SK-N-DZ (cell line): ENCODE data around the gene RAC2.

Experiments used
- DNase-seq: peaks from one replicate; pipeline ENCODE4 v3.0.0-alpha.2; 2015; ENCODE audit warnings: low spot score

The RAC2 gene

DNA sequence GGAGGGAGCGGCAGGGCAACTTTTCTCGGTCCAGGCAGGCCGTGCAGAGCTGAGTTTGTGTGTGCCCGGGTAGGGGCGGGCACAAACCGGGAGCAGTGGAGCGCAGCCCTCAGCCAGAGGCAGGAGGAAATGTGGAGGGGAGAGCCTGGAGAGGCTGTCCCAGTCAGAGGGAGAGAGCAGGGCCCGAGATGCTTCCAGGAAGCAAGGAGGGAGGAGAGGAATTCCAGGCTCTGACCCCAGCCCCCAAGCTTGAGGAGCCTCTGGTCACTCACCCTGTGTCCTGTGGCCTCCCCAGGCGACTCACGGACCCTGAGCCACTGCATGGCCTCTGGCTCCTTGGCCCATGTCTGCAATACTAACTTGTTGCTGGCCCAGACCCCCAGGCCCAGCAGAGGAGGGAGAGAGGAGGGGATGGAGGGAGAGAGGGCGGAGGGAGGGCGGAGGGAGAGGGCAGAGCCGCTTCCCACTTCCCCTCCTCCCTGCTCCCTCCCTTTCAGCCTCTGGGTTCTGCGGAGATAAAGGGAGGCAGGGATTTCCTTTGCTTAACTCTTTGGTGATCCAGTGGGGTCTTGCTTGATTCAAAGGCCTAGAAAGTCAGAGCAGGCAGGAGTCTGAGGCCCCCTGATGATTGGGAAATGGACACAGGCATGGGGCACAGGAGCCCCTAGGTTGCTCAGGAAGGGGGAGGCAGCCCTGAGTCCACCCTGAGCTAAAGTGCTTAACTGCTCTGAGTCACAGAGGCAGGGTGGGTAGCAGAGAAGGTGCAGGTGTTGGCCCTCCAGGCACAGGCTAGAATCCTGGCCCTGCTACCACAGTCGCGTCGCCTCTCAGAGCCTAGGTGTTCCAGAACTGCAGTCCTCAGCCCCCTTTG is 55.9 kb downstream of the RAC2 start, which contains the start of gene C1QTNF6:
C1QTNF6 (minus strand) TSS at position 357 of the 871 bp plus-strand sequence; CDS start at position 323, 34 bp downstream.
- DNase-seq, result no peak

DNA sequence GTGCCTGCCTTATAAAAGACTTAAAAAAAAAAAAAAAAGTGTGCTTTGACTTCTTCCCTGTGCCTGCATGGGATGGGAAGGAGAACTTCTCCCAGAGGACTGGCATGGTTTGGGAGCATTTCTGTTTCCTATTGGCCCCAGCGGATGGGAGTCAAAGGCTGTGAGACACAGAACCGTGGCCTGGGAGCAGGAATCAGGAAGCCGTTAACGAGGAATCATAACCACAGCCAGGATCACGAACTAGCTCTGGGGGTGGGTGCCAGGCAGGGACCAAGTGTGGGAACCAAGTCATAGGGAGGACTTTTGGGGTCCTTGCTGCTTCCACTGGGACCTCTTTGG is 56.5 kb downstream of the RAC2 start:
- no peak for DNase-seq

DNA sequence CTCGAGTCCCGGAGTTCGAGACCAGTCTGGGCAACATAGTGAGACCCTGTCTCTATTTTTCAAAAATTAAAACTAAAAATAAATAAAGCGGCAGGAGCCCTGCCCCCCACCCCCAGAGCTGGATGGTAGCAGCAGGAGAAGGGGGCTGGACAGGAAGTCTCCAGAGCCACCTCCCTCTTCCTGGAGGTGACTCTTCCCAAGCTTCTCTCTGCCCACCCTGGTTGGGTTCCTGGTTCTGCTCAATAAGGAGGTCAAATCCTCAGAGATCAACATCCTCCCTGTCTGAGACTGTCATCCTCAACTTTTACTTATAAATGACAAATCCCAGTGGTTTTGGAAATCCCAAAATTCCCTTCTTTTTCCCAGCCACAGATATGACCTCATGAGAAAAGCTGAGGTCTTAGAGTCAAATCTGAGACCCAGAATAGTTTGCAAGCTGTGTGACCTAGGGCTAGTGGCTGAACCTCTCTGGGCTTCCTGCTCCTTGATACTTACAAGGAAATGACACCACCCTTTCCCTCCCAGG is 57.0 kb downstream of the RAC2 start:
- DNase-seq, result no peak

DNA sequence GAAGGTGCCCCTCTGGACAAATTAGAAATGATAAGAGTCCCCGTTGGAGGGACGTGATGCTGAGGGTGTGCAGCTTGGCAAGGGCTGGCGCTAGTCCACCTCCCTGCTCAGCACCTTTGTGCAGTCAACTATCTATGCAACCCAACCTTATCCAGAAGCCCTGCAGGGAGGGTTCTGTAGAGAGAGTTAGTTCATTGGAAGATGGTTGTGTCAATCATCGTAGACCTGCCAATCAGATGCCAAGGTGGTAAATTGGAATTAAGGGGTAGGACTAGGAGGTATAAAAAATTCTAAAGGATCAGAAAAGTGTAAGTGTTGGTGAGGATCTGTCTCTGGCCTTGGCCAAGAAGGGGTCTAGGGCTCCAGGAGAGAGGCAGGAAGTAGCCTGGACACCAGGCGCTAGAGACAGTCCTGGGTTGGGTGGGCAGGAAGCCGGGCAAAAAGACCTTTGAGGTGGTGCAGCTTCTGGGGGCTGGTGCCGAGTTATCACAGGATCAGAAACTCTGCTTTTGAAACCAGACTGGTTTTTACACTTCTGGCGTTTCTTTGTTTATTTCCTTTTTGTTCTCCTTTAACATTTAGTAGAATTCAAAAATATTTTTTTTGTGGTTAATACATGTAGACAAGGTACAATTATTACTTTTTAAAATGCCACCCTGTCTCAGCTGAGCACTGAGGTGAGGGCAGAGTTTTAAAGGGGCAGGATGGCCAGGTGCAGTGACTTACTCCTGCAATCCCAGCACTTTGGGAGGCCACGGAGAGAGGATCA is 57.7 kb downstream of the RAC2 start:
- peak; percentile 33 for DNase-seq

DNA sequence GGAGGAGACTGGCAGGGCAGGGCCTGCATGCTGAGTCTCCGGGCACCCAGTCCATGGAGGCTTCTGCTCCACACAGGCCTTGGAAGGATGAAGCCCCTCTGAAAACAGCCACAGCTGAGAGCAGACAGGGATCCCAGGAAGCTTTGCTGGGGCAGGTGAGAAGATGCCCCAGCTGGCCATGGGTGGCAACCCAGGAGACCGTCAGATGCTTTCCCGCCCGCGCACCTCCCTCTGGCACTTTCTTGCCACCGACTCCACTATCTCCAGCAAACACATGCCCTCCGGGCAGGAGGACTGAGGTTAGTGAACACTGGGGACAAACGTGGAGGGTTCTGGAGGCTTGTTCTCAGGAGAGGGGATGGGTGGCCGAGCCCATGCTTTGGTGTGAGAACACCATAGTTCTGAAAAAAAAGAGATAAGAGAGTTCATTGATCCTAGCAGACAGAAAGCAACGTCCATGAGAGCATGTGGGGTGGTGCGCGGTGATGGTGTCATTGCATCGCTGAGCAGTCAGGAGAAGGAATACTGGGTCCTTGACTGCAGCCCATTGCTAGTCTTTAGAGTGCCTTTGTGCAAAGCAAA is 58.3 kb downstream of the RAC2 start:
- no peak for DNase-seq

DNA sequence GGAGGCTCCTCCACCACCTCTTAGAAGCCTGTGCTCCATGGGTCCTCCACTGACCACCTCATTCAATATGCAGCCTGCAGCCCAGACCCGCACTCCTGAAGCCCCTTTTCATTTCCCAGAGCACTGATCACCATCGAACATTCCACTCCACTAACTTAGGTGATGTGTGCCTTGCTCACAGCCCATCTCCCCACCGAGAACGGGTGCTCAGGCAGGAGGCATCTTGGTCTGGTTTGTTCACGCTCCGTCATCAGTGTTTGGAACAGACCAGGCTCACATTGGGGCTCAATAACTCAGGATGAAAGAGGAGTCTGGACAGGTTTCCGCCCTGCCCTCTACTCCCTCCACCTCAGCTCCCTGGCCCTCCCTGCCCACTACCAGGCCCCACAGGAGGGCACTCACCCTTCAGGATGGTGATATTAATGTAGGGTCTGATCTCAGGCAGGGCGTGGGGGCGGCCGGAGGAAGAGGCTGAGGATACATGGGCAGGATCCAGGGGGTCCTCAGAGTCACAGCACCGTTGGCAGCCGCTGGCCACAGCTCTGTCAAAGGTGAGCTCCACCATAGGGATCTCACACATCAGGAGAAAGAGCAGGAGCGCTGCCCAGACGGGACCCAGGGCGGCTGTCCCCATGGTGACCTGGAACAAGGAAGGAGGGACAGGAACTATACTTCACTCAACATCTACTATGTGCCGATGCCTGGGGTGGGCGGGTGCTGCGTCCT is 59.1 kb downstream of the RAC2 start:
- DNase-seq, result no peak

DNA sequence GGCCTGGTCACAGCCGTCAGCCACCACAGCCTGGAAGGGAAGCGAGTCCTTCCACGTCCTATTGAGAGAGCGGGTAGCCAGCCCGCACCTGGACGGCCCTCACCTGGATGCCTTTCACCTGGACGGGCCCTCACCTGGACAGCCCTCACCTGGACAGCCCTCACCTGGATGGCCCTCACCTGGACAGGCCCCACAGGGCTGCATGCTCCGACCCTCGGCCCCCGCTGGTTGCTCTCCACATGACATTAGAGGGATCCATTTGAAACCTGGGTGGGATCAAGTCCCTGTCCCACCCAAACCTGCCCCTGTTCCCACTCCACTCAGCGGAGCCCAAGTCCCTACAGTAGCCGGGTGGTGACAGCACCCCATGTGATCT is 59.7 kb downstream of the RAC2 start:
- no peak for DNase-seq

DNA sequence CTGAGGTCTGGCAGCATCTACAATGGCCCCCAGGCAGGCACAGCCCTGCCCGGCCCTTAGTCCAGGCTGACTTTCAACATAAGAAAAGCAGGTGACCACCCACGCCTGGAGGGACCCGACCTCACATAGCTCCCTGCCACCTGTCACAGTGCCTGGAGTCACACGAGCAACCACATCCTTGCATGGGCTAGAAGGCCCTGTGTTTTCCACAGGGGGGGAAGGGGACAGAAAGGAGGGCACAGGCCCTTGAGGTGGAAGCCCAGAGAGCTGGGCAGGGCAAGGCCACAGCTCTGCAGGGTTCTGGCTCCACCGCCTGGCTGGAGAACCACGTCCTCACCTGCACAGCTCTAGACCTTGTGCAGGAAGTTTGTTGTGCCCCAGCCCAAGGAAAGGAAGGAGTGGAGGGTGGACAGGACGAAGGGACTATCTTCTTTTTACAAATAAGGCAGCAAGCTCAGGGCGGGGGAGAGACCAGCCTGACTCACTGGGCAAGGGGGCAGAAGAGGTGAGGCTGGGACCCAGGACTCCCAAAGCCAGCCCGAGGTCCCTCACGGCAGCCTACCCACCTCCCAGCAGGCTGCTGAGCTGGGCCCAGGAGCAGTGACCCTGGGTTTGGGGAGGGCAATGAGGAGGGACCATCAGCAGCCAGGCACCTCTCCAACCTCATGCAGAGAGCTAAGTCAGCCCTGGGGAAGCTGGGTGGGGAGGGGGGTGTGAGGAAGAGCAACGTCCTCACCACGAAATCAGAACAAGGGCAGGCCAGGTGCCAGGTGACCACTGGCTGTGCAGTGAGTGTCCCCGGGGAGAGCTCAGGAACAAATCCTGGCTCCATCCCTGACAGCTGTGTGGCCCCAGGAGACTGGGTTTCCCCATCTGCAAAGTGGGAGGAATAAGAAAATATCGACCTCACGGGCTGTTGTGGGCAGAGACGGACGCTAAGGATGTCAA is 60.4 kb downstream of the RAC2 start:
- no peak for DNase-seq

DNA sequence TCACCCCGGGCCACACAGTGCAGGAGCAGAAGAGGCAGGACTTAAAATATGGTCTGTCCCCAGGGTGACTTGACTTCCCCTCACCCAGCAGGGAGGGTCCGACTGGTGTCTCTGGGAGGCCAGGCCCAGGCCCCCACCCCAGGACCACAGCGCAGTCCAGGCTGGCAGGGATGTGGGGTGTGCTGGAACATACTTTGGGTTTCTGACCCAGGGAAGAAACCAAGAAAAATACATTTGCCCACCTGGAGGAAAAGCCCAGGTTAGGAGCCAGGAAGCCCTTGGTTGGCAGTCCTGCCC is 61.2 kb downstream of the RAC2 start:
- no peak for DNase-seq

DNA sequence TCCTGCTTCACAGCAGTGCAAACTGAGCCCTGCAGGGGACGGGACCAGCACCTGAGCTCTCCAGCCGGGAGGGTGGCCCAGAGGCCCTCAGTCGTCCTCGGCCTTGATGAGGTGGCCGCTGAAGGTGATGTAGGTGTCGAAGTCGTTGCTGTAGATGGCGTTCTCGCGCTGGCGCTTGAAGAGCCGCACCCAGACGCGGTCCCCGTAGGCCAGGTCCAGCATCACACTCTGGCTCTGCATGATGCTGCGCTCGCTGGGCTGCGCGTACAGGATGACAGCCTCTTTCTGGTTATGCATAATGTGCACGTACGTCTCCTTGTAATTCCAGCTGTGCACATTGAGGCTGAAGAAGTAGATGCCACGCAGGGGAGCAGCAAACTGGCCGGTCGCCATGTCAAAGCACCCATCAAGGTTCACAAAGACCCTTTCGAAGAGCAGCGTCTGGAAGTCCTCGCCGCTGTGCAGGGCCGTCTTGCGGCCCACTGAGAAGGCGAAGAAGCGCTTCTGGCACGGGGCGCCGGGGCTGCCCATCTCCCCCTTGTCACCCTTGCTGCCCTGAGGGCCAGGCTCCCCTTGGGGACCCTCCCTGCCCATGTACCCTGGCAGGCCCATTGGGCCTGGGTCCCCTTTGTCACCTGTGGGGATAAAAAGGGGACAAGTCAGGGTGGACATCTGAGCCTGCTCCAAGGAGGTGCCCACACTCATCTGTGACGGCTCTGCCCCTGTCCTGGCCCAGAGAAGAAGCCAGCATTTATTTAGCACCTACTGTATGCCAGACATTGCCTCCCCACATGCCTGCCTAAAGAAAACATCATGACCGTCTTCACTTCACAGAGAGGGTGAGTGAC is 61.7 kb downstream of the RAC2 start:
- no peak for DNase-seq

DNA sequence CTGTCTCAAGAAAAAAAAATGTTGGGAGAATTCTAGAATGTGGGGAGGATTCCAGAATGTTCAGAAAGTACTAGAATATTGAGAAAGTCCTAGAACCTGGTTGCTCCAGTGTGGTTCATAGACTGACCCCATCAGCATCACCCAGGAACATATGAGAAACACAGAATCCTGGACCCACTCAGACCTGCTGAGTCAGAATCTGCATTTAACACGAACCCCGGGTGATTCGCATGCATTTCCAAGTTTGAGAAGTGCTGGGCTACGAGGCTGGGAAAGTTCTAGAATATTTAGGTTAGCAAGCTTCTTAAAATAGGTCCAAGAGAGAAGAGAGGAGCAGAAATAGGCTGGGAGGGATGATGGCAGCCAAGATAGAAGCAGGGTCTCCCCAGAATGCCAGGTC is 62.4 kb downstream of the RAC2 start:
- no peak for DNase-seq

DNA sequence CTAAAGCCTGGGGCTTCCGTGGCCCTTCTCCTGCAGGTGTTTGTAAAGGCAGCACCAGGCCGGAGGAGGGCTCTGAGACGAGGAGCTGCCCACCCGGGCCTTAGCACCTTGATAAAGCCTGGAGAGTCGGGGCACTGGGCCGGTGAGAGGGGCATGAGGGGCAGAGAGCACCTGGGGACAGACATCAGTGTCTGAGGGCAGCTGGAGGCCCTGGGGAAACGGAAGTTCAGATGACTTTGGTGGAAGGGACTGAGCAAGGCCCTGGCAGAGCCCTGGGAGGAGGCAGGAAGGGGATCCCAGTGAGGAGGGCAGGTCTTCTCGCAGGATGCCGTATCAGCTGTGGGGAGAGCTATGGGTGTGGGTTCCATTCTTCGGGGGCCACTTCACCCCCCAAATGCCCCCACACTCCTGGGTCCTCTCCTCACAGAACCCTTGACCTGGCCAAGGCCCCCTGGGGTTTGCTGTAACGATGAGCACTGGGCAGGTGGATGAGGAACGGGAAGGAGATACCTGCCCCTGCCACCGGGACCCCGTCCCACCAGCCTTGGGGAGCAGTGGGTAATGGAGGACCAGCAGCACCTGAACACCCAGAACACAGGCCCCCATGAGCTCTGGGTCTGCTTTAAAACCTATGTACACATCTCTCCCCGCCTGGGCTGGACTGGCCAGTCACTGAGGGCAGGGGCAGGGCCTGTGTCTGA is 63.4 kb downstream of the RAC2 start:
- no peak for DNase-seq

DNA sequence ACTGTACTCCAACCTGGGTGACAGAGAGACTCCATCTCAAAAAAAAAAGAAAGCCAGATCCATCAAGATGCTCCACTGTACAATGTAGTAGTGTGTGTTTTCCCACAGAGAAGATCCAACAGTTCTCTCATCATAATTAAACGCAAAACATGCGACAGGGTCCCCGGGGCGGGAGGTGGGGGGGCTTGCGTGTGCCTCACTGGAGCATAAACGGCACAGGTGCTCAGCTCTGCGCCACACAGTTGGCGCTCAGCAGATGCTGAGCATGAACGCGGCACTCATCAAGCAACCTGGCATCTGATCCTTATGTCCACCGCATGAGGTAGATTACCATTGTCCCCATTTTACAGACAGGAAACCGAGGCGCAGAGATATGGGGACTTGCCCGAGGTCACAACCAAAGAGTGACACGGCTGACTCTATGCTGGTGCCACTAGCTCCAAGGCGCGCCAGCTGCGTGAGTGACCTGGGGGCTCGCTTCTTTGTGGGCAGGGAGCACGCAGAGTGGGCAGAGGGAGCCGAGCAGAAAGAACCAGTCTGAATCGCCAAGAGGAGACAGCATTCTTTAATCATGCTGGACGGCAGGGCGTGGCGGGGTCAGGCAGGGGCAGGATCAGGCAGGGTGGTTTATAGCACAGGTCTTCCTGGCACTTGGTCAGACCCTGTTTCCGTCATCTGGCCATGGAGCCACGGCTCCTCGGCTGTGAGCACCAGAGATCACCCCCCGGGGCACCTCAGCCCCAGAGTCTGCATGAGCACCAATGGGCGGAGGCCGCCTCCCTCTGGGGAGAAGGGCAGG is 64.2 kb downstream of the RAC2 start:
- DNase-seq, result no peak

DNA sequence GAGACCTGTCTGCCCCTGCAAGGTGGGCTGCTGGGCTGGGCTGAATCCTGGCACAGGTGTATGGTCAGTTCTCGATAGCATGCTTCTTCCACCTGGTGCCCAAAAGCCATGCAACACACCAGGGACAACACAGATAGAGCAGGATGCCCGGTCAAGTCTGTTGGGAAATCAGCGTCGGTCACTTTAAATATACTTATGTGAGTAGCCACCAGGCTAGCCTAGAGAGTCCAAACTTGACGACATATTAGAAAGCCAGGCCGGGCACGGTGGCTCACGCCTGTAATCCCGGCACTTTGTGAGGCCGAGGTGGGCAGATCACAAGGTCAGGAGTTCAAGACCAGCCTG is 65.0 kb downstream of the RAC2 start:
- DNase-seq, result no peak

DNA sequence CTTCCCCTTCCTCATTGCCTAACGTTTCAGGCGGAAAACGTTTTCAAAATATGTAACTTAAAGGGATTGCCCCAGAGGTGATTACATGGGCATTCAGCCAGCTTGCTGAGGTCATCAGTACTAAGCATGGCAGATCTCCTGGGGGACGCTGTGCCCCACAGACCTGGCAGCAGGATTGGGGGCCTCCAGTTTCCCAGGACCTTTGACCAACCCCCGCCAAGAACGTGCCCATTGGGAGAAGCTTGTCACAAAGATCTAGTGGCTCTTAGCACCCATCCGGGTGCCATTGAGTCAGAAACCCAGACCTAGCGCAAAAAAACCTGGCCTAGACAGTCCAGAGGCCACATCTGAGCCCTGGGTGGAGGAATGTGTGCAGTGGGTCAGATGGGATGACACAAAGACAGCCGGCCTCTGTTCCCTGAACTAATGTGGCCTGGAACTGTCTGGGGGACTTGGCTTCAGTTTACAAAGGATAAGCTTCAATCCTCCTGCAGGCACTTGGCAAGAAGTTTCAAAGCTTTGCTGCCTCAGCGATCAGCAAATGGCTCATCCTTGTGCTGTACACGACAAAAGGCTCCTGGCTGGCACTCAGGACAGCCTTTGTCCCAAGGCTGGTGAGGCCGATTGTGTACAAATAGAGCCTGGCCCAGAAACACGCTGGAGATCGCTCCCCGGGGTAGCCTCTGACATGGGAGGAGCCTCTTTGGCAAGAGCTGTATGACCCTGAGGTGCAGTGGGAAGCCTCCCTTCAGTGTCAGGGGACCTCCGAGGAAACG is 65.5 kb downstream of the RAC2 start:
- no peak for DNase-seq

DNA sequence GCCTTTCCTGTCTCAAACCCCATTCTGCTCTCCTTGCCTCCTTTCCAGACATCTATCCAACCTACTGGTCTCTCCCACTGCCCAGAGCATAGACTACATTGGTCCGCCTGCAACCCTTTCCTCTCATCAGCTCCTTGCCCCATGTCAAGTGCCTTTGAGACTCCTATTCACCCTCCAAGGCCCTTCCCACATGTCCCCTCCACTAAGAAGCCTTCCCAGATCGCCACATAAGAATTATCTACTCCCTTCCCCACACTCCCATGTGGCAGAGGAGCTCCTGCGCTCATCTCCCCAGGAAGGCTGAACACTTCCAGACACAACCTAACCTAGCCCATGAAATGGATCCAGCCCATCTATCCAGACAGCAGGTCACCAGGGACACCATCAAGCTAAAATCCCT is 66.3 kb downstream of the RAC2 start:
- no peak for DNase-seq

DNA sequence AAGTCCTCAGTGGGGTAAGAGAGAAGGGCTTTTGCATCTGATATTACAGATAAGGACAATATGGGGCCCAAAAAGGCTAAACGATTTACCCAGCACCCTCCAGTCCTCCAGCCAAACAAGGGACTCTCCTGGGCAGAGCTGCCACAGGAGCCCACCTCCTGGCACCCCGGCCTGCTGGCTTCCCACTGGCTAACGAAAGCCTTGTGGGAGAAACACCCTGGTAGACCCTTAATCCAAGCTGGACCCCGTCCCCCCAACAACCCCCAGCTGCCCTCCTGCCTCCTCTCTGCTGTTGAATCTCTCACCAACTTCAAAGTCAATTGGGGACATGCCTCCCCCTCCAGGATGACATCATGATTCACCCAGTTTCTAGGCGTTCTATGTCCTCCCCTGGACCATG is 66.8 kb downstream of the RAC2 start:
- no peak for DNase-seq
